ENCODE results near the gene EXOC4.

EXOC4 gene

DNA sequence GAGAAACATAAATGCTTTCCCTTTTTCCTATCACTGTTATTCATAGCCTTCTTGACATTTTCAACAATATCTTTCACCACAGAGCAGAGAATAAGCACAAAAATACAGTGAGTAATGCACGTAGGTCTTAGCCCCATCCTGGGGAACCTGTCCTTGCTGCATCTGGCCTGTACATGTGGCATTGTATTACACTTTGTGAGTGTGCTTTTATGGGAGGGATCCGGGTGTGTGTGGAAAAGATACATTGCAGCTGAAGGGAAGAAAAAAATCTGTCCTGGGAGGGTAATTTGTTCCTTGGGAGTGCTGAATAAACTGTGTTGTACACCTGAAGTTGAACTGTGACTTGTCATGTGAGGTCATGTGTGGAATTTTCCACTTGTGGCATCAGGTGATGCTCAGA, 451.6 kb downstream of the EXOC4 start:
- Histone ChIP-seq H3K4me3 (ENCODE audit: low read length) (no peak overlapping the region), H3K9me3 (ENCODE audit: control insufficient read depth, insufficient read depth, low read length) (no peaks in the 10 kb centered on the region), H3K27me3 (ENCODE audit: control insufficient read depth, low read length) (no peaks in the 10 kb centered on the region), H3K79me2 (ENCODE audit: control insufficient read depth, low read length) (no peaks in the 10 kb centered on the region), H3K36me3 (ENCODE audit: control insufficient read depth, low read length) (no peaks in the 10 kb centered on the region), H3K27ac (ENCODE audit: low read depth, low read length) (no peak overlapping the region), H3K4me1 (ENCODE audit: control insufficient read depth, low read length) (no peaks in the 10 kb centered on the region), H4K20me1 (ENCODE audit: control insufficient read depth, insufficient read depth, low read depth, low read length) (no peaks in the 10 kb centered on the region), H3K9me2 (replicated peaks; ENCODE audit: control insufficient read depth, low read length) (no peaks in the 10 kb centered on the region), H3F3A (ENCODE audit: control insufficient read depth, insufficient read depth) (no peaks in the 10 kb centered on the region), H3K4me2 (ENCODE audit: low read length) (no peak overlapping the region)
- TF ChIP-seq EZH2phosphoT487 (IDR thresholded peaks at IDR 0.05; ENCODE audit: borderline replicate concordance, low read length), result no peak
- TF ChIP-seq, protein P1, sequence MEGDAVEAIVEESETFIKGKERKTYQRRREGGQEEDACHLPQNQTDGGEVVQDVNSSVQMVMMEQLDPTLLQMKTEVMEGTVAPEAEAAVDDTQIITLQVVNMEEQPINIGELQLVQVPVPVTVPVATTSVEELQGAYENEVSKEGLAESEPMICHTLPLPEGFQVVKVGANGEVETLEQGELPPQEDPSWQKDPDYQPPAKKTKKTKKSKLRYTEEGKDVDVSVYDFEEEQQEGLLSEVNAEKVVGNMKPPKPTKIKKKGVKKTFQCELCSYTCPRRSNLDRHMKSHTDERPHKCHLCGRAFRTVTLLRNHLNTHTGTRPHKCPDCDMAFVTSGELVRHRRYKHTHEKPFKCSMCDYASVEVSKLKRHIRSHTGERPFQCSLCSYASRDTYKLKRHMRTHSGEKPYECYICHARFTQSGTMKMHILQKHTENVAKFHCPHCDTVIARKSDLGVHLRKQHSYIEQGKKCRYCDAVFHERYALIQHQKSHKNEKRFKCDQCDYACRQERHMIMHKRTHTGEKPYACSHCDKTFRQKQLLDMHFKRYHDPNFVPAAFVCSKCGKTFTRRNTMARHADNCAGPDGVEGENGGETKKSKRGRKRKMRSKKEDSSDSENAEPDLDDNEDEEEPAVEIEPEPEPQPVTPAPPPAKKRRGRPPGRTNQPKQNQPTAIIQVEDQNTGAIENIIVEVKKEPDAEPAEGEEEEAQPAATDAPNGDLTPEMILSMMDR (IDR thresholded peaks at IDR 0.05; ENCODE audit: low read depth, low read length, poor library complexity, severe bottlenecking), result no peak

- H3K9me3 ChIP-seq (ENCODE audit: control insufficient read depth, insufficient read depth, low read length), result no peaks in the 10 kb centered on the region
- H3K79me2 ChIP-seq (ENCODE audit: control insufficient read depth, low read length), result no peaks in the 10 kb centered on the region
- no peak for TF ChIP-seq EZH2phosphoT487 (IDR thresholded peaks at IDR 0.05; ENCODE audit: borderline replicate concordance, low read length)
- TF ChIP-seq, protein P1 (IDR thresholded peaks at IDR 0.05; ENCODE audit: low read depth, low read length, poor library complexity, severe bottlenecking), result no peak
Measured at GRCh38 chr7:133705596-133705995, 452.7 kb downstream of the EXOC4 start.

DNA sequence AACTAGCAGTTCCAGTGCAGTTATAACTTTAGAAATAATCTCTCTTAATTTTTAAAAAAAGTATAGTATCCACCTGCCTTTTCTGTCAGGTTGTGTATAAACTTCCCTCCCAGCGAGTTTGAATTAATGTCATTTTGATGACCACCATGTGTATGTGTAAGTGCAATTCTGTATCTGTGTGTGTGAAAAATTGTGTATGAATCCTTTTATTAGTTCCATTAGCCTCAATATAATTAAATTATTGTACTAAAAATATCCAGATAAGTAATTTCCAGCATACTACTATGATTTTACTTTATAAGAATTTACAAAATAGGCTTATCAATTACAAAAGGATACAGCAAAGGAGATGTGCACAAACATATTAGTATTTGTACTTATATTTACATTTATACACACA, 453.1 kb downstream of the EXOC4 start:
- no peak overlapping the region for H3K4me3 ChIP-seq (ENCODE audit: low read length)
- TF ChIP-seq, protein P1 (IDR thresholded peaks at IDR 0.05; ENCODE audit: low read depth, low read length, poor library complexity, severe bottlenecking), result no peak
- TF ChIP-seq EZH2phosphoT487 (IDR thresholded peaks at IDR 0.05; ENCODE audit: borderline replicate concordance, low read length), result no peak
- no peaks in the 10 kb centered on the region for H3K27me3 ChIP-seq (ENCODE audit: control insufficient read depth, low read length)
- no peaks in the 10 kb centered on the region for H3K4me1 ChIP-seq (ENCODE audit: control insufficient read depth, low read length)
- H3K79me2 ChIP-seq (ENCODE audit: control insufficient read depth, low read length), result no peaks in the 10 kb centered on the region
- H3K4me2 ChIP-seq (ENCODE audit: low read length), result no peak overlapping the region
- no peaks in the 10 kb centered on the region for H3K9me3 ChIP-seq (ENCODE audit: control insufficient read depth, insufficient read depth, low read length)
- H3K27ac ChIP-seq (ENCODE audit: low read depth, low read length), result no peak overlapping the region
- H3K36me3 ChIP-seq (ENCODE audit: control insufficient read depth, low read length), result no peaks in the 10 kb centered on the region
- H3K9me2 ChIP-seq (replicated peaks; ENCODE audit: control insufficient read depth, low read length), result no peaks in the 10 kb centered on the region
- H4K20me1 ChIP-seq (ENCODE audit: control insufficient read depth, insufficient read depth, low read depth, low read length), result no peaks in the 10 kb centered on the region
- no peaks in the 10 kb centered on the region for H3F3A ChIP-seq (ENCODE audit: control insufficient read depth, insufficient read depth)

More at GRCh38 chr7:133705596-133705995, 452.7 kb downstream of the EXOC4 start:
- Histone ChIP-seq H3K27me3 (ENCODE audit: control insufficient read depth, low read length) (no peaks in the 10 kb centered on the region), H3K27ac (ENCODE audit: low read depth, low read length) (no peak overlapping the region), H3F3A (ENCODE audit: control insufficient read depth, insufficient read depth) (no peaks in the 10 kb centered on the region), H3K36me3 (ENCODE audit: control insufficient read depth, low read length) (no peaks in the 10 kb centered on the region), H3K9me2 (replicated peaks; ENCODE audit: control insufficient read depth, low read length) (no peaks in the 10 kb centered on the region), H3K4me3 (ENCODE audit: low read length) (no peak overlapping the region), H4K20me1 (ENCODE audit: control insufficient read depth, insufficient read depth, low read depth, low read length) (no peaks in the 10 kb centered on the region), H3K4me1 (ENCODE audit: control insufficient read depth, low read length) (no peaks in the 10 kb centered on the region), H3K4me2 (ENCODE audit: low read length) (no peak overlapping the region)

Measured in DOHH2 (cell line).